ENCODE data around the gene CCDC87.
A peak's percentile ranks its signal among the peaks of the same experiment; 100 is the strongest.

Gene CCDC87

GRCh38 chr11:66637557-66638176 is 44.8 kb upstream of the CCDC87 start:
- H3K4me3 ChIP-seq (ENCODE audit: low read depth, low read length) = peak overlapping the region; percentile 89
- no peak for DNase-seq (ENCODE audit: low read depth)
- TF ChIP-seq CTCF (IDR thresholded peaks at IDR 0.05; ENCODE audit: control insufficient read depth, extremely low read depth, insufficient read depth) = no peak

DNA sequence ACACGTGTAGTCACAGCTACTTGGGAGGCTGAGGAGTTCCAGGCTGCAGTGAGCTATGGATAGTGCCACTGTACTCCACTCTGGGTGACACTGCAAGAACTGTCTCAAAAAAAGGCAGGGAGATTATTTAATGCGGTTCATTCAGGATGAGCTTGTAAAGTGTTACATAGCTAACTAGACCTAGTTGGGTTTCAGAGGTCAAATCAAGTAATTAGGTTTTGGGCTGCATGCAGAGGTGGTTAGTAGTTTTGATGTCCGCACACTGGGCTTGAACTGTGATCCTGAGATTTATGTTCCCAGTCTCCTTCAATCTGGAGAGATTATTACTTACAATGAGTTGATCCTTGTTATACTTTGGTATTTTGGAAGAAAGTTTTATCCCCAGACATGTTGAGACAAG is 43.5 kb upstream of the CCDC87 start:
- no peak for TF ChIP-seq CTCF (IDR thresholded peaks at IDR 0.05; ENCODE audit: control insufficient read depth, extremely low read depth, insufficient read depth)
- DNase-seq (ENCODE audit: low read depth) = no peak
- no peak overlapping the region for H3K4me3 ChIP-seq (ENCODE audit: low read depth, low read length)

GRCh38 chr11:66632952-66633351 is 40.1 kb upstream of the CCDC87 start:
- H3K4me3 ChIP-seq (ENCODE audit: low read depth, low read length) = no peak overlapping the region
- no peak for DNase-seq (ENCODE audit: low read depth)
- no peak for TF ChIP-seq CTCF (IDR thresholded peaks at IDR 0.05; ENCODE audit: control insufficient read depth, extremely low read depth, insufficient read depth)

- no peak for TF ChIP-seq CTCF (IDR thresholded peaks at IDR 0.05; ENCODE audit: control insufficient read depth, extremely low read depth, insufficient read depth)
- DNase-seq (ENCODE audit: low read depth) = no peak
- H3K4me3 ChIP-seq (ENCODE audit: low read depth, low read length) = no peak overlapping the region
Measured at GRCh38 chr11:66631883-66632282, 39.0 kb upstream of the CCDC87 start.

DNA sequence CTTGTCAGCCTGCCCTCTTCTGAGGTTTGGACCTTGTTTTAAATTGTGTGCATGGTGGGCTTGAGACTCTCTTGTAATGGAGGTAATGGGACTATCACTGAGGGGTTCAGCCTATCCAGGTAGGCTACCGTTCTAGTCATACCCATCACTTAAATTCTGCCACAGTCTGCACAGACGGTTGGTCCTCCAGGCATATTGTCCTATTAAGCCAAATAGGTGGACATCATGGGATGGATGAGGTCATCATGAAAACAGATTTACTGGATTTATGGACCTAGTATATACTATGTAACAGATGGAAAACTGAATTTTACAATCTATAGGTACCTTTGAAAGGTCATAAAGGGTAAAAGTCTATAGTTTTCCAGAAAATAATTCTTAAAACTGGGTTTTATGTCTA is 36.5 kb upstream of the CCDC87 start:
- H3K4me3 ChIP-seq (ENCODE audit: low read depth, low read length) = no peak overlapping the region
- TF ChIP-seq CTCF (IDR thresholded peaks at IDR 0.05; ENCODE audit: control insufficient read depth, extremely low read depth, insufficient read depth) = no peak
- no peak for DNase-seq (ENCODE audit: low read depth)

- DNase-seq (ENCODE audit: low read depth) = no peak
- H3K4me3 ChIP-seq (ENCODE audit: low read depth, low read length) = no peak overlapping the region
- TF ChIP-seq CTCF (IDR thresholded peaks at IDR 0.05; ENCODE audit: control insufficient read depth, extremely low read depth, insufficient read depth) = no peak
Measured at GRCh38 chr11:66628061-66628603, 35.3 kb upstream of the CCDC87 start.

- no peak for TF ChIP-seq CTCF (IDR thresholded peaks at IDR 0.05; ENCODE audit: control insufficient read depth, extremely low read depth, insufficient read depth)
- no peak overlapping the region for H3K4me3 ChIP-seq (ENCODE audit: low read depth, low read length)
- DNase-seq (ENCODE audit: low read depth) = no peak
Measured at GRCh38 chr11:66626926-66627325, 34.1 kb upstream of the CCDC87 start.

Data from LNCaP clone FGC (cell line).